H1 (cell line): ENCODE data around the gene OPN3. TPM values are rescaled to one million over a fixed set of nuclear protein-coding genes. Genes with fewer than 3 reads are reported as not detected.

ENCODE experiments used
- CTBP2 ChIP-seq: IDR thresholded peaks from 2 replicates; pipeline ENCODE4 v1.7.0; 2011; ENCODE audit warnings: borderline replicate concordance, mild to moderate bottlenecking, moderate library complexity, mixed read lengths, low read length; ENCODE audit not compliant: insufficient read depth, insufficient read length
- HDAC2 ChIP-seq, 2 experiments: fragments of 300-600 bp in 1 of 2; sonication (generic) in 1 of 2; IDR thresholded peaks; 2 replicates each; pipeline ENCODE4 v1.6.1; 2011 to 2012; ENCODE audit warnings: low read depth in 2 of 2, low read length in 2 of 2, mild to moderate bottlenecking in 2 of 2, moderate library complexity in 2 of 2, borderline replicate concordance in 1 of 2, inconsistent platforms in 1 of 2
- KDM1A ChIP-seq: fragments of 200-600, 300-600 bp; sonication (generic); IDR thresholded peaks from 2 replicates; pipeline ENCODE4 v1.7.1; 2016; ENCODE audit warnings: mild to moderate bottlenecking, low read length, borderline replicate concordance
- POU5F1 ChIP-seq: IDR thresholded peaks from 2 replicates; pipeline ENCODE4 v1.6.1; 2011; ENCODE audit warnings: low read depth, mild to moderate bottlenecking, low read length, moderate library complexity
- YY1 ChIP-seq: IDR thresholded peaks from 2 replicates; pipeline ENCODE4 v1.6.1; 2011; ENCODE audit warnings: low read depth, mild to moderate bottlenecking, low read length
- ZNF274 ChIP-seq: IDR thresholded peaks from 2 replicates; pipeline ENCODE4 v1.7.0; 2012; ENCODE audit warnings: low read length, borderline replicate concordance; ENCODE audit errors: extremely low read depth
- polyA plus RNA-seq, 7 experiments: library from polyadenylated mRNA; depleted of rRNA in 3 of 7; stranded (reverse) in 5 of 7; unstranded in 2 of 7; fragments of >200 nt in 5 of 7; fragments of 200-250 nt in 2 of 7; gene quantifications; 1 replicate in 5 of 7; 2 replicates in 1 of 7; 4 replicates in 1 of 7; pipeline versions ENCODE4 v1.2.1 to v1.2.3, GENCODE V29; 2011 to 2013; ENCODE audit warnings: missing spikeins in 2 of 7, mixed read lengths in 2 of 7
- total RNA-seq: library from RNA; stranded (reverse); fragmentation: NEBNext Ultra II Directional; extraction: Animal tissue kit (Norgen Biotek cat#: 25700); gene quantifications from 2 replicates; pipeline ENCODE4 v1.2.1, GENCODE V29; 2021
- TF ChIP-seq, protein P1 (sequence below): IDR thresholded peaks from 2 replicates; pipeline ENCODE4 v1.6.1; 2011; ENCODE audit warnings: low read length, improper control_type of control experiment
- TF ChIP-seq, protein P2 (sequence below): fragments of 300-600 bp; sonication (generic); IDR thresholded peaks from 2 replicates; pipeline ENCODE4 v1.7.1; 2012; ENCODE audit warnings: low read length, moderate library complexity, mild to moderate bottlenecking, inconsistent platforms; ENCODE audit not compliant: insufficient replicate concordance

The OPN3 gene
- total and polyA plus RNA-seq, 2 of the 8 experiments (the other 6 are each of a cell fraction or from before 2014, with no cell fraction given): 8.8 to 19.4 TPM

DNA sequence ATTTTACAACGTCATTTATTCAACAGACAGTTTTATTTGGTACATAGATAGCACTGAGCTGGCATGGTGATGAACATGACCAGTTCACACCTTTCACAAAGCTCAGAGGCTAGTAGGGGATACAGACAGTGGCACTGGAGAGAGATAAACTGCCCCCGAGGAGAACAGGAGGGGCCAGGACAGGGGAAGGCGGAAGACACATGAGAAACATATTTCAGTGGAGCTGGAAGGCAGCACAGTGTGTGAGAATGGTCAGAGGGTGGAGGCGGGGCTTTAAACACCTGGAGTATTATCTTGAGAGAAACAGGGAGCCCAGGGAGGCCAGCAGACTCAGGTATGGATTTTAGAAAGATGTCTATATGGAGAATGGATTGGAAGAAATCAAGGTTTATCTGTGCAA is 49.5 kb downstream of the OPN3 start (continued):
- TF ChIP-seq HDAC2 (IDR thresholded peaks at IDR 0.05; ENCODE audit: borderline replicate concordance in 1 of 2, low read depth in 2 of 2, low read length in 2 of 2) (no peak), ZNF274 (no peak), CTBP2 (no peak), YY1 (no peak), POU5F1 (no peak), KDM1A (no peak)
- TF ChIP-seq, protein P1, sequence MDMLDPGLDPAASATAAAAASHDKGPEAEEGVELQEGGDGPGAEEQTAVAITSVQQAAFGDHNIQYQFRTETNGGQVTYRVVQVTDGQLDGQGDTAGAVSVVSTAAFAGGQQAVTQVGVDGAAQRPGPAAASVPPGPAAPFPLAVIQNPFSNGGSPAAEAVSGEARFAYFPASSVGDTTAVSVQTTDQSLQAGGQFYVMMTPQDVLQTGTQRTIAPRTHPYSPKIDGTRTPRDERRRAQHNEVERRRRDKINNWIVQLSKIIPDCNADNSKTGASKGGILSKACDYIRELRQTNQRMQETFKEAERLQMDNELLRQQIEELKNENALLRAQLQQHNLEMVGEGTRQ: no peak
- TF ChIP-seq, protein P2, sequence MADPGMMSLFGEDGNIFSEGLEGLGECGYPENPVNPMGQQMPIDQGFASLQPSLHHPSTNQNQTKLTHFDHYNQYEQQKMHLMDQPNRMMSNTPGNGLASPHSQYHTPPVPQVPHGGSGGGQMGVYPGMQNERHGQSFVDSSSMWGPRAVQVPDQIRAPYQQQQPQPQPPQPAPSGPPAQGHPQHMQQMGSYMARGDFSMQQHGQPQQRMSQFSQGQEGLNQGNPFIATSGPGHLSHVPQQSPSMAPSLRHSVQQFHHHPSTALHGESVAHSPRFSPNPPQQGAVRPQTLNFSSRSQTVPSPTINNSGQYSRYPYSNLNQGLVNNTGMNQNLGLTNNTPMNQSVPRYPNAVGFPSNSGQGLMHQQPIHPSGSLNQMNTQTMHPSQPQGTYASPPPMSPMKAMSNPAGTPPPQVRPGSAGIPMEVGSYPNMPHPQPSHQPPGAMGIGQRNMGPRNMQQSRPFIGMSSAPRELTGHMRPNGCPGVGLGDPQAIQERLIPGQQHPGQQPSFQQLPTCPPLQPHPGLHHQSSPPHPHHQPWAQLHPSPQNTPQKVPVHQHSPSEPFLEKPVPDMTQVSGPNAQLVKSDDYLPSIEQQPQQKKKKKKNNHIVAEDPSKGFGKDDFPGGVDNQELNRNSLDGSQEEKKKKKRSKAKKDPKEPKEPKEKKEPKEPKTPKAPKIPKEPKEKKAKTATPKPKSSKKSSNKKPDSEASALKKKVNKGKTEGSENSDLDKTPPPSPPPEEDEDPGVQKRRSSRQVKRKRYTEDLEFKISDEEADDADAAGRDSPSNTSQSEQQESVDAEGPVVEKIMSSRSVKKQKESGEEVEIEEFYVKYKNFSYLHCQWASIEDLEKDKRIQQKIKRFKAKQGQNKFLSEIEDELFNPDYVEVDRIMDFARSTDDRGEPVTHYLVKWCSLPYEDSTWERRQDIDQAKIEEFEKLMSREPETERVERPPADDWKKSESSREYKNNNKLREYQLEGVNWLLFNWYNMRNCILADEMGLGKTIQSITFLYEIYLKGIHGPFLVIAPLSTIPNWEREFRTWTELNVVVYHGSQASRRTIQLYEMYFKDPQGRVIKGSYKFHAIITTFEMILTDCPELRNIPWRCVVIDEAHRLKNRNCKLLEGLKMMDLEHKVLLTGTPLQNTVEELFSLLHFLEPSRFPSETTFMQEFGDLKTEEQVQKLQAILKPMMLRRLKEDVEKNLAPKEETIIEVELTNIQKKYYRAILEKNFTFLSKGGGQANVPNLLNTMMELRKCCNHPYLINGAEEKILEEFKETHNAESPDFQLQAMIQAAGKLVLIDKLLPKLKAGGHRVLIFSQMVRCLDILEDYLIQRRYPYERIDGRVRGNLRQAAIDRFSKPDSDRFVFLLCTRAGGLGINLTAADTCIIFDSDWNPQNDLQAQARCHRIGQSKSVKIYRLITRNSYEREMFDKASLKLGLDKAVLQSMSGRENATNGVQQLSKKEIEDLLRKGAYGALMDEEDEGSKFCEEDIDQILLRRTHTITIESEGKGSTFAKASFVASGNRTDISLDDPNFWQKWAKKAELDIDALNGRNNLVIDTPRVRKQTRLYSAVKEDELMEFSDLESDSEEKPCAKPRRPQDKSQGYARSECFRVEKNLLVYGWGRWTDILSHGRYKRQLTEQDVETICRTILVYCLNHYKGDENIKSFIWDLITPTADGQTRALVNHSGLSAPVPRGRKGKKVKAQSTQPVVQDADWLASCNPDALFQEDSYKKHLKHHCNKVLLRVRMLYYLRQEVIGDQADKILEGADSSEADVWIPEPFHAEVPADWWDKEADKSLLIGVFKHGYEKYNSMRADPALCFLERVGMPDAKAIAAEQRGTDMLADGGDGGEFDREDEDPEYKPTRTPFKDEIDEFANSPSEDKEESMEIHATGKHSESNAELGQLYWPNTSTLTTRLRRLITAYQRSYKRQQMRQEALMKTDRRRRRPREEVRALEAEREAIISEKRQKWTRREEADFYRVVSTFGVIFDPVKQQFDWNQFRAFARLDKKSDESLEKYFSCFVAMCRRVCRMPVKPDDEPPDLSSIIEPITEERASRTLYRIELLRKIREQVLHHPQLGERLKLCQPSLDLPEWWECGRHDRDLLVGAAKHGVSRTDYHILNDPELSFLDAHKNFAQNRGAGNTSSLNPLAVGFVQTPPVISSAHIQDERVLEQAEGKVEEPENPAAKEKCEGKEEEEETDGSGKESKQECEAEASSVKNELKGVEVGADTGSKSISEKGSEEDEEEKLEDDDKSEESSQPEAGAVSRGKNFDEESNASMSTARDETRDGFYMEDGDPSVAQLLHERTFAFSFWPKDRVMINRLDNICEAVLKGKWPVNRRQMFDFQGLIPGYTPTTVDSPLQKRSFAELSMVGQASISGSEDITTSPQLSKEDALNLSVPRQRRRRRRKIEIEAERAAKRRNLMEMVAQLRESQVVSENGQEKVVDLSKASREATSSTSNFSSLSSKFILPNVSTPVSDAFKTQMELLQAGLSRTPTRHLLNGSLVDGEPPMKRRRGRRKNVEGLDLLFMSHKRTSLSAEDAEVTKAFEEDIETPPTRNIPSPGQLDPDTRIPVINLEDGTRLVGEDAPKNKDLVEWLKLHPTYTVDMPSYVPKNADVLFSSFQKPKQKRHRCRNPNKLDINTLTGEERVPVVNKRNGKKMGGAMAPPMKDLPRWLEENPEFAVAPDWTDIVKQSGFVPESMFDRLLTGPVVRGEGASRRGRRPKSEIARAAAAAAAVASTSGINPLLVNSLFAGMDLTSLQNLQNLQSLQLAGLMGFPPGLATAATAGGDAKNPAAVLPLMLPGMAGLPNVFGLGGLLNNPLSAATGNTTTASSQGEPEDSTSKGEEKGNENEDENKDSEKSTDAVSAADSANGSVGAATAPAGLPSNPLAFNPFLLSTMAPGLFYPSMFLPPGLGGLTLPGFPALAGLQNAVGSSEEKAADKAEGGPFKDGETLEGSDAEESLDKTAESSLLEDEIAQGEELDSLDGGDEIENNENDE: no peak
